Cardiac muscle cell (in vitro differentiated cells and primary cell): ENCODE results near the gene OCIAD2. TPM values are rescaled to one million over a fixed set of nuclear protein-coding genes. Genes with fewer than 3 reads are reported as not detected.
"Not testable (repeated sequence)": the region's sequence is repeated elsewhere in the genome, so short reads cannot be mapped to it uniquely, and the experiment has no call there.

Experiments used
- DNase-seq, 2 donors: peaks; one replicate each; pipeline versions ENCODE4 v3.0.0 to v3.0.0-alpha.2; 2010 to 2017; ENCODE audit warnings: low read depth in 1 of 2, low spot score in 1 of 2
- H3K27ac ChIP-seq: fragments of 200-600 bp; sonication (generic); 2 replicates; pipeline ENCODE4 v1.5.1; 2016
- H3K27me3 ChIP-seq: fragments of 200-600 bp; sonication (generic); 2 replicates; pipeline ENCODE4 v1.6.0; 2016; ENCODE audit warnings: control low read depth
- H3K36me3 ChIP-seq: fragments of 200-600 bp; sonication (generic); 2 replicates; pipeline ENCODE4 v1.5.1; 2016; ENCODE audit warnings: control low read depth
- H3K4me1 ChIP-seq: fragments of 200-600 bp; sonication (generic); 2 replicates; pipeline ENCODE4 v1.8.1; 2017; ENCODE audit warnings: low read depth, mild to moderate bottlenecking, mixed run types
- H3K4me3 ChIP-seq: fragments of 200-600 bp; sonication (generic); 2 replicates; pipeline ENCODE4 v1.5.1; 2016; ENCODE audit warnings: mild to moderate bottlenecking
- H3K9me3 ChIP-seq: fragments of 200-600 bp; sonication (generic); 2 replicates; pipeline ENCODE4 v1.5.1; 2017; ENCODE audit warnings: low read depth, mild to moderate bottlenecking, control low read depth
- CTCF ChIP-seq: IDR thresholded peaks from 2 replicates; pipeline ENCODE4 v1.5.1; 2012; ENCODE audit warnings: low read depth, mild to moderate bottlenecking, low read length
- polyA plus RNA-seq: library from polyadenylated mRNA; unstranded; fragments of >200 nt; fragmentation: Nextera tagmentation; extraction: Ambion mirVana; gene quantifications from 2 replicates; pipeline ENCODE4 v1.2.1, GENCODE V29; 2016
- total RNA-seq: library from RNA; depleted of rRNA; stranded (reverse); fragments of >200 nt; gene quantifications from 2 replicates; pipeline ENCODE4 v1.2.3, GENCODE V29; 2016

OCIAD2 gene
- total and polyA plus RNA-seq, 2 experiments from 2014 or later: 14.5 to 88.0 TPM

GRCh38 chr4:48853604-48854394 lies 52.8 kb downstream of the OCIAD2 start:
- no peaks in the 10 kb centered on the region for H3K4me1 ChIP-seq
- H3K4me3 ChIP-seq: no peak overlapping the region
- peaks cover 69% of the 10 kb centered on the region for H3K36me3 ChIP-seq
- no peak for TF ChIP-seq CTCF
- no peak for DNase-seq
- H3K27ac ChIP-seq: peak overlapping the region; percentile 34
- H3K27me3 ChIP-seq: no peaks in the 10 kb centered on the region
- no peaks in the 10 kb centered on the region for H3K9me3 ChIP-seq

- no peaks in the 10 kb centered on the region for H3K4me1 ChIP-seq
- H3K27me3 ChIP-seq: no peaks in the 10 kb centered on the region
- no peak for DNase-seq
- no peaks in the 10 kb centered on the region for H3K9me3 ChIP-seq
- H3K36me3 ChIP-seq: peaks cover 68% of the 10 kb centered on the region
- no peak overlapping the region for H3K4me3 ChIP-seq
- TF ChIP-seq CTCF: no peak
- H3K27ac ChIP-seq: no peak overlapping the region
These were observed 54.9 kb downstream of the OCIAD2 start for GRCh38 chr4:48851651-48852050.

- H3K4me3 ChIP-seq, H3K9me3 ChIP-seq, H3K27me3 ChIP-seq, H3K27ac ChIP-seq, DNase-seq, H3K4me1 ChIP-seq: not testable (repeated sequence)
- H3K36me3 ChIP-seq: peaks cover 44% of the 10 kb centered on the region
These were observed 57.8 kb downstream of the OCIAD2 start for GRCh38 chr4:48848799-48849198.

- no peak for TF ChIP-seq CTCF
- H3K27ac ChIP-seq: no peak overlapping the region
- H3K9me3 ChIP-seq: no peaks in the 10 kb centered on the region
- H3K27me3 ChIP-seq: no peaks in the 10 kb centered on the region
- H3K4me1 ChIP-seq: no peaks in the 10 kb centered on the region
- no peak overlapping the region for H3K4me3 ChIP-seq
- H3K36me3 ChIP-seq: peaks cover 41% of the 10 kb centered on the region
- no peak for DNase-seq
These were observed 61.7 kb downstream of the OCIAD2 start for GRCh38 chr4:48844843-48845242.

GRCh38 chr4:48841045-48841827 lies 65.3 kb downstream of the OCIAD2 start:
- H3K36me3 ChIP-seq: peaks cover 31% of the 10 kb centered on the region
- no peak overlapping the region for H3K4me3 ChIP-seq
- DNase-seq: no peak
- H3K9me3 ChIP-seq: no peaks in the 10 kb centered on the region
- H3K27me3 ChIP-seq: no peaks in the 10 kb centered on the region
- H3K27ac ChIP-seq: no peak overlapping the region
- no peak for TF ChIP-seq CTCF
- no peaks in the 10 kb centered on the region for H3K4me1 ChIP-seq

- Histone ChIP-seq H3K9me3 (no peaks in the 10 kb centered on the region), H3K27ac (no peak overlapping the region), H3K36me3 (peaks cover 41% of the 10 kb centered on the region), H3K4me3 (no peak overlapping the region), H3K27me3 (no peaks in the 10 kb centered on the region), H3K4me1 (peaks cover 6% of the 10 kb centered on the region)
- no peak for TF ChIP-seq CTCF
- no peak for DNase-seq
These were observed 69.9 kb downstream of the OCIAD2 start for GRCh38 chr4:48836658-48837057.
